K562 (cell line): Measurements from ENCODE around the gene CNPY4. TPM values are rescaled to one million over a fixed set of nuclear protein-coding genes. Genes with fewer than 3 reads are reported as not detected.

Source experiments
- ATAC-seq: fragments of 200-7000 bp; cut with Tn5 transposase; 3 replicates; pipeline ENCODE4 v1.9.1; 2020; ENCODE audit warnings: moderate library complexity
- BruUV-seq: library from RNA; stranded (reverse); fragments of 400-500 nt; replicated peaks from 2 replicates; lab custom pipeline; 2021; lab: Mats Ljungman, UMichigan
- CTCF ChIA-PET: fragments of 300-600 bp; formaldehyde crosslinking; extraction: SDS; loops from one replicate; lab custom pipeline; 2021; ENCODE audit warnings: low intra/inter-chr PET ratio; lab: Yijun Ruan, JAX
- POLR2A ChIA-PET: fragments of 300-600, 350-650 bp; sonication (Branson Sonifier 250); formaldehyde crosslinking; extraction: SDS; loops from one replicate; lab custom pipeline; 2021; ENCODE audit warnings: antibody characterized with exemption, inconsistent platforms; lab: Yijun Ruan, JAX
- DNase-seq, 4 experiments: peaks; one replicate each; pipeline versions ENCODE4 v3.0.0 to v3.0.0-alpha.2; 2011 to 2018; ENCODE audit warnings: low spot score in 3 of 4, mixed read lengths in 3 of 4; ENCODE audit errors: extremely low read depth in 1 of 4
- FAIRE-seq: peaks from 2 replicates; lab custom pipeline; 2011; peaks lifted over from hg19 to GRCh38; lab: Jason Lieb, UNC
- H2AFZ ChIP-seq: 2 replicates; pipeline ENCODE4 v1.6.0; 2011; ENCODE audit warnings: low read depth, low read length, control low read depth, inconsistent platforms
- H3K27ac ChIP-seq: fragments of 200-600 bp; 3 replicates; pipeline ENCODE4 v1.8.0; 2011; ENCODE audit warnings: low read depth, mild to moderate bottlenecking, control low read depth, inconsistent platforms, low read length, moderate library complexity, mixed read lengths; ENCODE audit errors: extremely low read depth
- H3K27me3 ChIP-seq, 2 experiments: fragments of 300-600 bp in 1 of 2; 2 replicates in 1 of 2; 3 replicates in 1 of 2; pipeline versions ENCODE4 v1.6.0 to v1.8.0; 2011; ENCODE audit warnings: inconsistent platforms in 2 of 2, low read length in 2 of 2, mild to moderate bottlenecking in 1 of 2, mixed read lengths in 1 of 2, moderate library complexity in 1 of 2; ENCODE audit not compliant: control insufficient read depth in 2 of 2, insufficient read depth in 2 of 2
- H3K36me3 ChIP-seq: fragments of 300-600 bp; 3 replicates; pipeline ENCODE4 v1.8.0; 2011; ENCODE audit warnings: mild to moderate bottlenecking, low read length, inconsistent platforms; ENCODE audit not compliant: control insufficient read depth, insufficient read depth
- H3K4me1 ChIP-seq, 2 experiments: fragments of 200-600 bp in 1 of 2; replicated peaks in 1 of 2; 2 replicates in 1 of 2; 3 replicates in 1 of 2; pipeline versions ENCODE4 v1.5.1 to v1.8.0; 2011; ENCODE audit warnings: inconsistent platforms in 2 of 2, low read length in 2 of 2, mild to moderate bottlenecking in 1 of 2, mixed read lengths in 1 of 2, moderate library complexity in 1 of 2; ENCODE audit not compliant: control insufficient read depth in 2 of 2, insufficient read depth in 2 of 2
- H3K4me2 ChIP-seq: 2 replicates; pipeline ENCODE4 v1.6.1; 2011; ENCODE audit warnings: low read length, control low read depth, inconsistent platforms, mixed read lengths; ENCODE audit not compliant: insufficient read depth
- H3K4me3 ChIP-seq: fragments of 200-600 bp; sonication (generic), shearing (Covaris generic); 2 replicates; pipeline ENCODE4 v1.5.1; 2016; ENCODE audit warnings: control low read depth, inconsistent platforms
- H3K79me2 ChIP-seq: fragments of 200-600 bp; 3 replicates; pipeline ENCODE4 v1.8.0; 2011; ENCODE audit warnings: low read length, inconsistent platforms; ENCODE audit not compliant: control insufficient read depth, insufficient read depth
- H3K9ac ChIP-seq, 2 experiments: 2 replicates each; pipeline versions ENCODE4 v1.6.0 to v1.6.1; 2011; ENCODE audit warnings: low read depth in 2 of 2, low read length in 2 of 2, control low read depth in 1 of 2, inconsistent platforms in 1 of 2, mild to moderate bottlenecking in 1 of 2, mixed read lengths in 1 of 2; ENCODE audit not compliant: insufficient read depth in 1 of 2
- H3K9me1 ChIP-seq: one replicate; pipeline ENCODE4 v1.6.0; 2011; ENCODE audit warnings: inconsistent platforms, mild to moderate bottlenecking, low read length, moderate library complexity; ENCODE audit not compliant: control insufficient read depth, insufficient read depth
- H3K9me3 ChIP-seq: replicated peaks from 2 replicates; pipeline ENCODE4 v1.5.1; 2011; ENCODE audit warnings: low read depth, low read length, inconsistent platforms; ENCODE audit not compliant: control insufficient read depth, insufficient read depth
- H4K20me1 ChIP-seq: replicated peaks from 2 replicates; pipeline ENCODE4 v1.6.1; 2011; ENCODE audit warnings: low read length, inconsistent platforms, mixed read lengths; ENCODE audit not compliant: control insufficient read depth, insufficient read depth
- CBX5 ChIP-seq: IDR thresholded peaks from 2 replicates; pipeline ENCODE4 v1.6.1; 2014; ENCODE audit warnings: low read depth, borderline replicate concordance
- CCNT2 ChIP-seq: IDR thresholded peaks from 2 replicates; pipeline ENCODE4 v1.6.1; 2011; ENCODE audit warnings: borderline replicate concordance, low read depth, mild to moderate bottlenecking, moderate library complexity, mixed read lengths, low read length; ENCODE audit not compliant: insufficient read length; ENCODE audit errors: extremely low read depth
- EGR1 ChIP-seq: fragments of 450-650 bp; conservative IDR thresholded peaks from 2 replicates; pipeline ENCODE4 v1.6.1; 2017; ENCODE audit warnings: mild to moderate bottlenecking
- JUN ChIP-seq, 2 experiments: sonication (generic) in 1 of 2; formaldehyde crosslinking in 1 of 2; IDR thresholded peaks; 2 replicates each; pipeline versions ENCODE4 v1.6.1 to v1.8.0; 2012 to 2022; ENCODE audit warnings: borderline replicate concordance in 2 of 2, mild to moderate bottlenecking in 2 of 2, improper control_type of control experiment in 1 of 2, low read depth in 1 of 2, low read length in 1 of 2, missing genetic modification reagents in 1 of 2
- MYC ChIP-seq, 2 experiments: fragments of 250-450 bp in 1 of 2; sonication (Bioruptor Pico) in 1 of 2; IDR thresholded peaks; 2 replicates each; pipeline versions ENCODE4 v1.5.1 to v1.6.1; 2012 to 2021; ENCODE audit warnings: low read depth in 2 of 2, borderline replicate concordance in 1 of 2, improper control_type of control experiment in 1 of 2, low read length in 1 of 2, mild to moderate bottlenecking in 1 of 2, moderate library complexity in 1 of 2
- PHF21A ChIP-seq: fragments of 450-650 bp; IDR thresholded peaks from 2 replicates; pipeline ENCODE4 v1.6.1; 2017; ENCODE audit warnings: low read depth, borderline replicate concordance
- RBM25 ChIP-seq: fragments of 200-400 bp; formaldehyde crosslinking; IDR thresholded peaks from 2 replicates; pipeline ENCODE4 v1.6.1; 2018; ENCODE audit warnings: low read length, low read depth, moderate library complexity; ENCODE audit not compliant: severe bottlenecking
- ZNF124 ChIP-seq: sonication (generic); formaldehyde crosslinking; IDR thresholded peaks from 2 replicates; pipeline ENCODE4 v1.8.1; 2022; ENCODE audit warnings: missing genetic modification reagents
- ZNF830 ChIP-seq: fragments of 250-450 bp; sonication (Bioruptor Pico); IDR thresholded peaks from 2 replicates; pipeline ENCODE4 v1.5.0; 2021; ENCODE audit warnings: mild to moderate bottlenecking
- WGBS: fragments of 100-300 bp; shearing (Covaris generic); methylation state at CpG from one replicate; pipeline ENCODE4 v1.1.6; 2016; ENCODE audit warnings: low coverage, mixed read lengths; ENCODE audit not compliant: insufficient coverage; ENCODE audit errors: missing lambda C conversion rate; 5-methylcytosine and 5-hydroxymethylcytosine counted together
- in situ Hi-C: fragments of 300-500 bp; cut with MboI; formaldehyde crosslinking; loops from 4 replicates; pipeline ENCODE4 v1.15.0; 2018; ENCODE audit warnings: inconsistent platforms, mixed read lengths
- intact Hi-C: fragments of 100-400 bp; cut with micrococcal nuclease; formaldehyde crosslinking; loops from 2 replicates; pipeline ENCODE4 v1.14.2; 2022
- polyA plus RNA-seq, 8 experiments: library from polyadenylated mRNA; depleted of rRNA in 4 of 8; stranded (reverse) in 5 of 8; unstranded in 3 of 8; fragments of >200 nt; fragmentation: Nextera tagmentation in 2 of 8; fragmentation: Illumina TruSeq in 1 of 8; extraction: Ambion mirVana in 2 of 8; extraction: Trizol in 1 of 8; gene quantifications; 2 replicates each; pipeline versions ENCODE4 v1.2.1 to v1.2.3, GENCODE V29; 2011 to 2014; ENCODE audit warnings: inconsistent platforms in 1 of 8, missing spikeins in 1 of 8
- total RNA-seq, 7 experiments: library from RNA; depleted of rRNA in 6 of 7; stranded (reverse); fragments of >200 nt in 6 of 7; fragmentation: Illumina TruSeq in 2 of 7; extraction: Trizol in 2 of 7; gene quantifications; 2 replicates each; pipeline versions ENCODE4 v1.2.1 to v1.2.3, GENCODE V29; 2011 to 2021; ENCODE audit warnings: low replicate concordance in 1 of 7
- TF ChIP-seq, protein P1 (sequence below), 3 experiments: fragments of 200-800 bp in 1 of 3; fragments of 250-450 bp in 1 of 3; fragments of 450-650 bp in 1 of 3; sonication (Bioruptor Pico) in 1 of 3; sonication (Bioruptor generic) in 1 of 3; formaldehyde crosslinking in 1 of 3; IDR thresholded peaks; 2 replicates each; pipeline versions ENCODE4 v1.6.1 to v1.8.0; 2016 to 2022; ENCODE audit warnings: mild to moderate bottlenecking in 2 of 3, missing genetic modification characterization in 2 of 3, missing compliant biosample characterization in 1 of 3, moderate library complexity in 1 of 3

Gene CNPY4
- total and polyA plus RNA-seq, 9 of the 15 experiments (the other 6 are each of a cell fraction or from before 2014, with no cell fraction given): 1.9 to 11.2 (median 7.0) TPM

- ATAC-seq: no peak
- no peaks in the 10 kb centered on the region for H4K20me1 ChIP-seq
- no peak overlapping the region for H3K4me2 ChIP-seq
- H3K9me3 ChIP-seq: no peaks in the 10 kb centered on the region
- no peaks in the 10 kb centered on the region for H3K4me1 ChIP-seq
- ChIA-PET CTCF (no interaction called here), POLR2A (interaction anchor here (0.9 to 2.1 kb wide), 2 partner anchors 9 to 11 kb away, joined by 3 to 6 read pairs; no protein-coding TSS in a partner anchor)
- in situ Hi-C loops: no loop called here
- no peak for FAIRE-seq
- peaks cover 11 to 18% of the 10 kb centered on the region in 2 experiments; a peak in 4 of 5 replicates for H3K27me3 ChIP-seq
- 13% methylated on average over 3 of the region's 3 CpGs for WGBS
- intact Hi-C loops: no loop called here
- H2AFZ ChIP-seq: no peak overlapping the region
- no peaks in the 10 kb centered on the region for H3K79me2 ChIP-seq
- H3K9me1 ChIP-seq: no peaks in the 10 kb centered on the region
- no TSS peak for BruUV-seq
- H3K9ac ChIP-seq: no peak overlapping the region
- no peak overlapping the region for H3K27ac ChIP-seq
- no peaks in the 10 kb centered on the region for H3K36me3 ChIP-seq
- no peak overlapping the region for H3K4me3 ChIP-seq
- no peak for DNase-seq
- TF ChIP-seq MYC (IDR thresholded peaks at IDR 0.05; ENCODE audit: low read depth, low read length): no peak
- TF ChIP-seq MYC (CRISPR knock-in tag; IDR thresholded peaks at IDR 0.05; ENCODE audit: borderline replicate concordance, low read depth): no peak
Measured at GRCh38 chr7:100141555-100141949, 22.1 kb downstream of the CNPY4 start.

DNA sequence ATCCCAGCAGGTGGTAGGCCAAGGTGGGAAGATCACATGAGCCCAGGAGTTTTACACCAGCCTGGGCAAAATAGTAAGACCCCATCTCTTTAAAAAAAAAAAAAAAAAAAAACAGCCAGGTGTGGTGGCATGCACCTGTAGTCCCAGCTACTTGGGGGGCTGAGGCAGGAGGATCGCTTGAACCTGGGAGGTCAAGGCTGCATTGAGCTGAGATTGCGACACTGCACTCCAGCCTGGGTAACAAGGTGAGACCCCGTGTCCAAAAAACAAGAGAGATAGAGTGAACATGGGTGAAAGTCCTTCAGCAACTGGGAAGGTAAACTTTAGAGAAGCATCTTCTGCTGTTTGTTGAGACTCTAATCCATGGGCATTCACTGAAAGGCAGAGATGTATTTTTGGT is 23.0 kb downstream of the CNPY4 start:
- no TSS peak for BruUV-seq
- intact Hi-C loops (no loop called here), in situ Hi-C loops (no loop called here)
- WGBS: 17% methylated on average over 3 of the region's 3 CpGs
- no peaks in the 10 kb centered on the region for H3K36me3 ChIP-seq
- no peak overlapping the region for H3K27ac ChIP-seq
- ChIA-PET POLR2A (interaction anchor here (0.6 to 2.1 kb wide), 3 partner anchors 10 to 567 kb away, joined by 3 to 6 read pairs (median 4); no protein-coding TSS in a partner anchor), CTCF (interaction anchor here (0.6 kb wide), 1 partner anchor 12 kb away, joined by 3 read pairs; no protein-coding TSS in a partner anchor)
- no peaks in the 10 kb centered on the region for H4K20me1 ChIP-seq
- no peak overlapping the region for H2AFZ ChIP-seq
- DNase-seq (no peak), ATAC-seq (no peak), FAIRE-seq (no peak)
- no peaks in the 10 kb centered on the region for H3K9me3 ChIP-seq
- no peaks in the 10 kb centered on the region for H3K9me1 ChIP-seq
- H3K27me3 ChIP-seq: peaks cover 11 to 18% of the 10 kb centered on the region in 2 experiments; a peak in 4 of 5 replicates
- H3K4me3 ChIP-seq: no peak overlapping the region
- H3K4me1 ChIP-seq: no peaks in the 10 kb centered on the region
- H3K79me2 ChIP-seq: no peaks in the 10 kb centered on the region
- no peak overlapping the region for H3K4me2 ChIP-seq
- no peak overlapping the region for H3K9ac ChIP-seq
- no peak for TF ChIP-seq RBM25
- no peak for TF ChIP-seq JUN (IDR thresholded peaks at IDR 0.05; ENCODE audit: borderline replicate concordance, low read depth, low read length)
- TF ChIP-seq JUN (CRISPR knock-in tag; IDR thresholded peaks at IDR 0.05; ENCODE audit: borderline replicate concordance): no peak
- no peak for TF ChIP-seq CBX5
- no peak for TF ChIP-seq ZNF830
- TF ChIP-seq, protein P1, sequence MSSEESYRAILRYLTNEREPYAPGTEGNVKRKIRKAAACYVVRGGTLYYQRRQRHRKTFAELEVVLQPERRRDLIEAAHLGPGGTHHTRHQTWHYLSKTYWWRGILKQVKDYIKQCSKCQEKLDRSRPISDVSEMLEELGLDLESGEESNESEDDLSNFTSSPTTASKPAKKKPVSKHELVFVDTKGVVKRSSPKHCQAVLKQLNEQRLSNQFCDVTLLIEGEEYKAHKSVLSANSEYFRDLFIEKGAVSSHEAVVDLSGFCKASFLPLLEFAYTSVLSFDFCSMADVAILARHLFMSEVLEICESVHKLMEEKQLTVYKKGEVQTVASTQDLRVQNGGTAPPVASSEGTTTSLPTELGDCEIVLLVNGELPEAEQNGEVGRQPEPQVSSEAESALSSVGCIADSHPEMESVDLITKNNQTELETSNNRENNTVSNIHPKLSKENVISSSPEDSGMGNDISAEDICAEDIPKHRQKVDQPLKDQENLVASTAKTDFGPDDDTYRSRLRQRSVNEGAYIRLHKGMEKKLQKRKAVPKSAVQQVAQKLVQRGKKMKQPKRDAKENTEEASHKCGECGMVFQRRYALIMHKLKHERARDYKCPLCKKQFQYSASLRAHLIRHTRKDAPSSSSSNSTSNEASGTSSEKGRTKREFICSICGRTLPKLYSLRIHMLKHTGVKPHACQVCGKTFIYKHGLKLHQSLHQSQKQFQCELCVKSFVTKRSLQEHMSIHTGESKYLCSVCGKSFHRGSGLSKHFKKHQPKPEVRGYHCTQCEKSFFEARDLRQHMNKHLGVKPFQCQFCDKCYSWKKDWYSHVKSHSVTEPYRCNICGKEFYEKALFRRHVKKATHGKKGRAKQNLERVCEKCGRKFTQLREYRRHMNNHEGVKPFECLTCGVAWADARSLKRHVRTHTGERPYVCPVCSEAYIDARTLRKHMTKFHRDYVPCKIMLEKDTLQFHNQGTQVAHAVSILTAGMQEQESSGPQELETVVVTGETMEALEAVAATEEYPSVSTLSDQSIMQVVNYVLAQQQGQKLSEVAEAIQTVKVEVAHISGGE (CRISPR knock-in tag; IDR thresholded peaks at IDR 0.05): no peak
- TF ChIP-seq PHF21A: no peak
- TF ChIP-seq ZNF124 (CRISPR knock-in tag): no peak
- TF ChIP-seq EGR1: no peak
- no peak for TF ChIP-seq CCNT2
